Measurements from ENCODE around the gene EEFSEC. TPM values are rescaled to one million over a fixed set of nuclear protein-coding genes. Genes with fewer than 3 reads are reported as not detected.

EEFSEC gene
- total and polyA plus RNA-seq, 12 donors = 5.5 to 15.6 (median 10.4) TPM

GRCh38 chr3:128235207-128235926 is 82.1 kb downstream of the EEFSEC start:
- Histone ChIP-seq H3K4me3 (no peak overlapping the region), H3K36me3 (replicated peaks in 1 of 2) (no peaks in the 10 kb centered on the region), H3K4me1 (replicated peaks in 1 of 2) (no peaks in the 10 kb centered on the region), H3K27me3 (no peaks in the 10 kb centered on the region), H3K9me3 (replicated peaks in 1 of 3) (no peaks in the 10 kb centered on the region), H3K27ac (no peak overlapping the region)
- 79 to 90% (median 83%) methylated on average over 11 of the region's 11 CpGs for WGBS, 4 donors
- TF ChIP-seq CTCF (IDR thresholded peaks at IDR 0.05) (no peak), POLR2A (IDR thresholded peaks at IDR 0.05) (no peak)
- DNase-seq = no peak
- intact Hi-C loops (cut with DNase I) = no loop called here

- intact Hi-C loops (cut with DNase I) = no loop called here
- H3K4me1 ChIP-seq (replicated peaks in 1 of 2) = no peaks in the 10 kb centered on the region
- no peaks in the 10 kb centered on the region for H3K9me3 ChIP-seq (replicated peaks in 1 of 3)
- WGBS, 4 donors = 88 to 92% (median 90%) methylated on average over 8 of the region's 8 CpGs
- no peaks in the 10 kb centered on the region for H3K36me3 ChIP-seq (replicated peaks in 1 of 2)
- no peak overlapping the region for H3K4me3 ChIP-seq
- peak in 1 of 7 donors; percentile 45 for DNase-seq
- no peak overlapping the region for H3K27ac ChIP-seq
- no peaks in the 10 kb centered on the region for H3K27me3 ChIP-seq
- TF ChIP-seq POLR2A (IDR thresholded peaks at IDR 0.05) (no peak), CTCF (IDR thresholded peaks at IDR 0.05) (no peak)
Measured at GRCh38 chr3:128236657-128237056, 83.4 kb downstream of the EEFSEC start.

- DNase-seq = peak in 1 of 7 donors; percentile 21
- no peaks in the 10 kb centered on the region for H3K27me3 ChIP-seq
- no peaks in the 10 kb centered on the region for H3K9me3 ChIP-seq (replicated peaks in 1 of 3)
- TF ChIP-seq CTCF (IDR thresholded peaks at IDR 0.05) = no peak
- TF ChIP-seq POLR2A (IDR thresholded peaks at IDR 0.05) = no peak
- intact Hi-C loops (cut with DNase I) = no loop called here
- H3K27ac ChIP-seq = no peak overlapping the region
- no peaks in the 10 kb centered on the region for H3K4me1 ChIP-seq (replicated peaks in 1 of 2)
- no peak overlapping the region for H3K4me3 ChIP-seq
- no peaks in the 10 kb centered on the region for H3K36me3 ChIP-seq (replicated peaks in 1 of 2)
- 60 to 70% (median 62%) methylated on average over 3 of the region's 3 CpGs for WGBS, 4 donors
Measured at GRCh38 chr3:128237348-128238183, 84.3 kb downstream of the EEFSEC start.

- intact Hi-C loops (cut with DNase I) = no loop called here
- H3K27ac ChIP-seq = no peak overlapping the region
- no peaks in the 10 kb centered on the region for H3K9me3 ChIP-seq (replicated peaks in 1 of 3)
- TF ChIP-seq CTCF (IDR thresholded peaks at IDR 0.05) (no peak), POLR2A (IDR thresholded peaks at IDR 0.05) (no peak)
- DNase-seq = no peak
- no peaks in the 10 kb centered on the region for H3K27me3 ChIP-seq
- H3K4me1 ChIP-seq (replicated peaks in 1 of 2) = no peaks in the 10 kb centered on the region
- H3K36me3 ChIP-seq (replicated peaks in 1 of 2) = no peaks in the 10 kb centered on the region
- no peak overlapping the region for H3K4me3 ChIP-seq
Measured at GRCh38 chr3:128238184-128238489, 84.9 kb downstream of the EEFSEC start.

Measured in adrenal gland (tissue), 12 donors.